ENCODE measurements around the gene CMBL.
A peak's percentile ranks its signal among the peaks of the same experiment; 100 is the strongest.

The CMBL gene

DNA sequence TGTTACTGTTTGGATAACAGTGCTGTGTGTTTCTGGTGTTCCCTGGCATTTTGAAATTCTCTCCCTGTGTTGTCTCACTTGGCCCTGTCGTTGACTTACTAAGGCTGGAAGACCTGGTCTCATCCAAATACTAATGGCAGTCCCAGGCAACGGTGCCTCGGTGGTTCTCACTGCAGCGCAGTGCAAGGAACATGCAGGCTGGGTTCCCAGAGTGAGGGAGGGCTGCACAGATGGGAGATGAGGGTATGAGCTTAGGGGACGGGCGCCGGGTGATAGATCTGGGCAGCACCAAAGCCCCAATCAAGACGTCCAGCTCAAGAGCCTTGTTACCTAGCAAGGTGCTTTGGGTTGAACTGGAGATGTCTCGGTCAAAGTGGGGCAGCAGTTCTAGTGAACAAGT lies 46.6 kb downstream of the CMBL start:
- Histone ChIP-seq H3K4me3 (ENCODE audit: low read depth, low read length) (no peak overlapping the region), H3K36me3 (peaks cover 100% of the 10 kb centered on the region), H3K27me3 (ENCODE audit: insufficient read depth, low read depth, severe bottlenecking) (no peaks in the 10 kb centered on the region), H3K9me3 (ENCODE audit: severe bottlenecking) (no peaks in the 10 kb centered on the region), H3K27ac (no peak overlapping the region)
- DNase-seq = no peak
- TF ChIP-seq, protein P1, sequence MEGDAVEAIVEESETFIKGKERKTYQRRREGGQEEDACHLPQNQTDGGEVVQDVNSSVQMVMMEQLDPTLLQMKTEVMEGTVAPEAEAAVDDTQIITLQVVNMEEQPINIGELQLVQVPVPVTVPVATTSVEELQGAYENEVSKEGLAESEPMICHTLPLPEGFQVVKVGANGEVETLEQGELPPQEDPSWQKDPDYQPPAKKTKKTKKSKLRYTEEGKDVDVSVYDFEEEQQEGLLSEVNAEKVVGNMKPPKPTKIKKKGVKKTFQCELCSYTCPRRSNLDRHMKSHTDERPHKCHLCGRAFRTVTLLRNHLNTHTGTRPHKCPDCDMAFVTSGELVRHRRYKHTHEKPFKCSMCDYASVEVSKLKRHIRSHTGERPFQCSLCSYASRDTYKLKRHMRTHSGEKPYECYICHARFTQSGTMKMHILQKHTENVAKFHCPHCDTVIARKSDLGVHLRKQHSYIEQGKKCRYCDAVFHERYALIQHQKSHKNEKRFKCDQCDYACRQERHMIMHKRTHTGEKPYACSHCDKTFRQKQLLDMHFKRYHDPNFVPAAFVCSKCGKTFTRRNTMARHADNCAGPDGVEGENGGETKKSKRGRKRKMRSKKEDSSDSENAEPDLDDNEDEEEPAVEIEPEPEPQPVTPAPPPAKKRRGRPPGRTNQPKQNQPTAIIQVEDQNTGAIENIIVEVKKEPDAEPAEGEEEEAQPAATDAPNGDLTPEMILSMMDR (IDR thresholded peaks at IDR 0.05; ENCODE audit: low read depth, low read length) = no peak

DNA sequence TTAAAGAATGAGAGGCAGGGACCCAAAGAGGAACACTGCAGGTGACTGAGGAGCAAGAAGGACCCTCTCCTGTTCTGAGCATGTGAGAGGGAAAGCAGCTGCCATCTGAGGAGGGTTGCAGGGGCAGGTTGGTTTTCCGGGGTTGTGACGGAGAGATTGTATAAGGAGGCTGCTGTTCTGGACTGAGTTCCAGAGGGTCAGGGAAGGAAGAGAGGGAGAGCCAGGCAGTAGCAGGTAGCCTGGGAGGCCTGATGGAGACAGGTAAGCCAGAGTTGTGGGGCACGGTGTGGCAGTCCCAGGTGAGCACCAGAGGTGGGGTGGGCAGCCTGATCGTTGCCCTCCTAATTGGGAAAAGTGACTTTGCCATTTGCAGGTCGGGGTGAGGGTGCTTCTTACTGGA lies 47.8 kb downstream of the CMBL start:
- H3K27ac ChIP-seq = no peak overlapping the region
- TF ChIP-seq, protein P1 (IDR thresholded peaks at IDR 0.05; ENCODE audit: low read depth, low read length) = no peak
- H3K4me3 ChIP-seq (ENCODE audit: low read depth, low read length) = no peak overlapping the region
- peaks cover 100% of the 10 kb centered on the region for H3K36me3 ChIP-seq
- no peaks in the 10 kb centered on the region for H3K9me3 ChIP-seq (ENCODE audit: severe bottlenecking)
- DNase-seq = no peak
- H3K27me3 ChIP-seq (ENCODE audit: insufficient read depth, low read depth, severe bottlenecking) = no peaks in the 10 kb centered on the region

DNA sequence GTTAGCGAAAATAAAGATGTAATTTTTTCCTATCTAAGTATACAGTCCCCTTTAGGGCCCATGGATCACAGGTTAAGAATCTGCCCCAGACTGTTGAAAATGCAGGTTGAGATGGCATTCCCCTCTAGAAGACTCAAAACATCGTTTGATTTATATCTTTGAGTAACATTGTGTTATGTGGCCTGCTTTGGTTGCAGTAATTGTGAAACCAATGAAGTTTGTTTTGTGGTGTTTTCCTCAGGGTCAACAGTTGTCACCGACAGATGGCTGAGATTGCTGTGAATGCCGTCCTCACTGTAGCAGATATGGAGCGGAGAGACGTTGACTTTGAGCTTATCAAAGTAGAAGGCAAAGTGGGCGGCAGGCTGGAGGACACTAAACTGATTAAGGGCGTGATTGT lies 49.8 kb downstream of the CMBL start:
- H3K36me3 ChIP-seq = peaks cover 97% of the 10 kb centered on the region
- H3K9me3 ChIP-seq (ENCODE audit: severe bottlenecking) = no peaks in the 10 kb centered on the region
- H3K4me3 ChIP-seq (ENCODE audit: low read depth, low read length) = no peak overlapping the region
- DNase-seq = peak; percentile 62
- TF ChIP-seq, protein P1 (IDR thresholded peaks at IDR 0.05; ENCODE audit: low read depth, low read length) = no peak
- H3K27me3 ChIP-seq (ENCODE audit: insufficient read depth, low read depth, severe bottlenecking) = no peaks in the 10 kb centered on the region
- peak overlapping the region; percentile 17 for H3K27ac ChIP-seq

DNA sequence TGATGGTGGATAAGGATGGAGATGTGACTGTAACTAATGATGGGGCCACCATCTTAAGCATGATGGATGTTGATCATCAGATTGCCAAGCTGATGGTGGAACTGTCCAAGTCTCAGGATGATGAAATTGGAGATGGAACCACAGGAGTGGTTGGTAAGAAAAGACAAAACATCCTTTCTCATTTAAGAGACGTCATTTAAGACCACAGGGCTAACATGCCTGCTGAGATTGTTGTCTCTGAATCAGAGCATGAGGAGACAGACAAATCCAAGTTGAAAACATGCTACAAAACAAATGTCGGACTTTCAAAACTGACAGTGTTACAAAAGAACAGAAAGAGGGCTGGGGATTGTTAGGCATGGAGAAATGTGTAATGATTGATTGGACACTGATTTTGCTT lies 53.0 kb downstream of the CMBL start:
- DNase-seq = no peak
- Histone ChIP-seq H3K36me3 (peaks cover 89% of the 10 kb centered on the region), H3K4me3 (ENCODE audit: low read depth, low read length) (no peak overlapping the region), H3K27me3 (ENCODE audit: insufficient read depth, low read depth, severe bottlenecking) (no peaks in the 10 kb centered on the region), H3K27ac (no peak overlapping the region), H3K9me3 (ENCODE audit: severe bottlenecking) (no peaks in the 10 kb centered on the region)
- TF ChIP-seq, protein P1 (IDR thresholded peaks at IDR 0.05; ENCODE audit: low read depth, low read length) = no peak

DNA sequence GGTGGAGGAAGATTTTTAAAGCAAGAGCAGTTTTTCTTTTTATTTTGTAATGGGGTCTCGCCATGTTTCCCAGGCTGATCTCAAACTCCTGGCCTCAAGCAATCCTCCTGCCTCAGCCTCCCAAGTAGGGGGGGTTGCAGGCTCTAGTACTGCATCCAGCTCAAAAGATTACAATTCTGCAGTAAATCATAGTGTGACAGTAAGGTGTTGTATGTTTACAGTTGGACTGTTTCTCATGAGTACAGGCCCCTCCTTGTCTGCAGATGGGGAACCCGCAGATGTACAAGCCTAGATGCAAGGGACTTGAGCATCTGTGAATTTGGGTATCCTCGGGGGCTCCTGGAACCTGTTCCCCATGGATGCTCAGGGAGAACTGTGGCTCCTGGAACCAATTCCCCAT lies 54.3 kb downstream of the CMBL start:
- peaks cover 76% of the 10 kb centered on the region for H3K36me3 ChIP-seq

DNA sequence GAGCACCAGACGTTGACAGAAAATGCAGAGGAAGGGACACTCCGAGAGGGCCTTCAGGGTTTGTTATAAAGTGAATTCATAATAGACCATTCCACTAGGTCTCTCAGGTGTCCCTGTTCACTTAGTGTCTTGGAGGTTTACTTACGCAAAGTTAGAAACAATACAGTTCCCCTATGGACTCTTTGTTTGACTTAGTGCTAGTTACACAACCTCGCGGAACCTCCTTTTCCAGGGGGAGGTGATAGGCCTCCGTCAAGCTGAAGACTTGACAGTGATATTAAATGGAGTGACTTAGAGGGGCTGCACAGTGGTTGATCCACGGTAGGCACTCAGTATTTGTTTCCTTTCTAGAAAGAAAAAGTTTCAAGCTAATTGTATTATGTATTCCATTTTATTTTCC lies 56.3 kb downstream of the CMBL start:
- H3K9me3 ChIP-seq (ENCODE audit: severe bottlenecking) = no peaks in the 10 kb centered on the region
- TF ChIP-seq, protein P1 (IDR thresholded peaks at IDR 0.05; ENCODE audit: low read depth, low read length) = no peak
- peaks cover 56% of the 10 kb centered on the region for H3K36me3 ChIP-seq
- H3K4me3 ChIP-seq (ENCODE audit: low read depth, low read length) = peak overlapping the region; percentile 94
- no peak overlapping the region for H3K27ac ChIP-seq
- no peak for DNase-seq
- no peaks in the 10 kb centered on the region for H3K27me3 ChIP-seq (ENCODE audit: insufficient read depth, low read depth, severe bottlenecking)

More for the DNA sequence above, 54.3 kb downstream of the CMBL start:
- no peaks in the 10 kb centered on the region for H3K9me3 ChIP-seq (ENCODE audit: severe bottlenecking)
- TF ChIP-seq, protein P1 (IDR thresholded peaks at IDR 0.05; ENCODE audit: low read depth, low read length) = no peak
- no peak overlapping the region for H3K27ac ChIP-seq
- H3K27me3 ChIP-seq (ENCODE audit: insufficient read depth, low read depth, severe bottlenecking) = no peaks in the 10 kb centered on the region
- no peak for DNase-seq
- H3K4me3 ChIP-seq (ENCODE audit: low read depth, low read length) = no peak overlapping the region

Measured in WERI-Rb-1 (cell line).